Activated CD4-positive, alpha-beta T cell treated with anti-CD3 and anti-CD28 coated beads, Interleukin-2, amount 10 ng/mL, durations not matched to agents 24 days and 14 days (primary cell): ENCODE measurements around the gene ABLIM2. TPM values are rescaled to one million over a fixed set of nuclear protein-coding genes. Genes with fewer than 3 reads are reported as not detected.

Source experiments
- DNase-seq: peaks from one replicate; pipeline ENCODE4 v3.0.0; 2022
- H3K27ac Mint-ChIP-seq: one replicate; pipeline ENCODE4 v1.8.0; 2022; ENCODE audit warnings: mild to moderate bottlenecking, mixed read lengths
- H3K27me3 Mint-ChIP-seq: one replicate; pipeline ENCODE4 v1.8.0; 2022; ENCODE audit warnings: mixed read lengths
- H3K36me3 Mint-ChIP-seq: one replicate; pipeline ENCODE4 v1.8.0; 2022; ENCODE audit warnings: low read depth, mild to moderate bottlenecking, mixed read lengths
- H3K4me1 Mint-ChIP-seq: one replicate; pipeline ENCODE4 v1.8.0; 2021; ENCODE audit warnings: mixed read lengths
- H3K4me3 Mint-ChIP-seq: one replicate; pipeline ENCODE4 v1.8.0; 2022; ENCODE audit warnings: mild to moderate bottlenecking, moderate library complexity, mixed read lengths
- H3K9me3 Mint-ChIP-seq: one replicate; pipeline ENCODE4 v1.8.0; 2021; ENCODE audit warnings: mixed read lengths
- intact Hi-C: fragments of 100-400 bp; cut with micrococcal nuclease; formaldehyde crosslinking; loops from one replicate; pipeline ENCODE4 v1.15.1; 2023
- total RNA-seq: library from RNA; stranded (reverse); gene quantifications from 2 replicates; pipeline ENCODE4 v1.2.3, GENCODE V29; 2022

The ABLIM2 gene
- total RNA-seq, 1 donor from 2014 or later = 0.63 TPM

DNA sequence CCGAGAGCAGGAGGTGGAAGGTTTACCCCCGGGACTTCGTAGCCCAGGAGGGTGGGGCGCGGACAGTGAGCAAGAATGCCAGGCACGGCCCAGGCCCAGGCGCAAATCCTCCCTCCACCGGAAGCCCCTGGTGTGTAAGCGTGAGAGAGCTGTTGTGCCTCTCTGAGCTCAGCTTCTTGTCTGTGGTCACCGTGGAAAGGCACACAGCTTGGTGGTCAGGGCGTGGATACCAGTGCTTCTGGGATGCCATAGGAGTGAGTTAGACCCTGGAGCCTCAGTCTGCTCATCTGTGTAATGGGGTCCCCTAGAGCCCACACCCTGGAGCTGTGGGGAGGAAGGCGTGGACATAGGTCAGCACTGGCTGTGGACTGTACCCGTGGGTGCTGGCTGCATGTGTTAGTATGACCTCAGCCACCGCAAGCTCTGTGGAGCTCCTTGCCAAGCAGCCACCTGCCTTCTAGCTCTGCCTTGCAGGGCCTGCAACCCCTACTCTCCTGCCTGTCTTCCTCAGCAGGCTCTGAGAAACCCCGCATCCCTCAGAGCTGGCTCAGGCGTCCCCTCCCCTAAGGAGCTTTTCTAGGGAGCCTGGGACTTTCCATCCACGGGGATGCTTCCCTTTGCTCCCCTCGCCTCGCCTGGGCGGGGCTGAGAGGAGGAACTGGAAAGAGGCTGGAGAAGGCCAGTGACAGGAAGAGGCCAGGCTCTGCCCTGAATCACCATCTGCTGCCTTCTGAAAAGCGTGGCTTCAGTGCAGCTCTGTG lies 190.9 kb downstream of the ABLIM2 start:
- no peaks in the 10 kb centered on the region for H3K9me3 Mint-ChIP-seq
- peaks cover 76% of the 10 kb centered on the region for H3K4me1 Mint-ChIP-seq
- no peak for DNase-seq
- peaks cover 15% of the 10 kb centered on the region for H3K36me3 Mint-ChIP-seq
- H3K27ac Mint-ChIP-seq = peak overlapping the region; percentile 82
- H3K27me3 Mint-ChIP-seq = no peaks in the 10 kb centered on the region
- intact Hi-C loops = loop anchor here (5.0 kb wide), 2 partner anchors 165 to 210 kb away; no protein-coding TSS in a partner anchor
- peak overlapping the region; percentile 34 for H3K4me3 Mint-ChIP-seq

DNA sequence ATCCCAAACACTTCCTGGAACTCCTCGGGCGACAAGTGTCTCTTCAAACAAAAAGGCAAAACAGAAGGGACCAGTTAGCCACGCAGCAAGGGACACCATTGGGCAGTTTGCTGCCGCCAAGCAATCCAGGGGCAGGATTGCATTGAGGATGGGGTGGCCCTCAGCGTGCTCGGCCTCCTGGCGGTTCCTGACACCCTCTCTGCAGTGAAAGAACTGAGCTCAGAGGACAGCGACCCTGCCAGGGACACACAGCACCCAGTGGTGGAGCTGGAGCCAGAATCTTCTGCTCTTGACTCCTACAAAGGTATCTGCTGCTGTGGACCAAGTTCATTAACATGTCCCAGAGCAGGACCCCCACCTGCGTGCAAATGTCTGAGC lies 191.6 kb downstream of the ABLIM2 start:
- H3K27ac Mint-ChIP-seq = peak overlapping the region; percentile 70

DNA sequence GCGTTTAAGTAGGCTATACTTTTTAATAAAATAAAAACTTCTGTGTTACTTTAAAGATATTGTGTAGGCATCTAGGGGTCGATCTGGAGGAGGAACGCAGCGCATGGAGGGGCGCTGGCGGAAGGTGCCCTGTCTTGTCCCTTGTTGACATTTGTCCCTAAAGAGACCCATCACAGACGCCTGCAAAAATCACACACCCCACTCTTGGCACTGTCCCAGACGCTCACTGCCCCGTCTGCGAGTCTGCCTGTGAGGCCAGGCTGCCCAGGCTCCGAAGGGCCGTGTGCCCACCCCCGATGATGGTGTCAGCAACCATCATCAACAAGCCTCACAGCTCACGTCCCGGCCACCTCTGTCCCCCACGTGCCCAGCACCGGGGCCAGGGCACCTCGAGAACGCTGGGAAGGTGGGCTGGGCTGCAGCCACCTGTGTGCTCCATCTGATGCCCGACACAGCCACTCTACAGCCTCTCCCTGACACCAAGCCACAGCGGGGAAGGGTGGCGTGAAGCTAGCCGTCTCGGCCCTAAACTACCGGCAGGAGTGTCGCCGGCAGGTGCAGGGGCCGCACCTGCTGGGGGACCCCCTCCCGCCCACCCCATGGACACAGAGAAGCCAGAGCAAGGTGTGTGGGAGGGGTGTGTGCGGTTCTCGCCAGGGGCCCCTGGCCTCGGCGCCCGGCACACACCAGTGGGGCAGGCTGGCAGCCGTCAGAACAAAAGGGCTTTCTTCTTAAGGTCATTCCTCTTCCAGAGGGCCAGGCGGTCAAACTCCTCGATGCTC lies 192.1 kb downstream of the ABLIM2 start:
- no peak overlapping the region for H3K27ac Mint-ChIP-seq
- no peaks in the 10 kb centered on the region for H3K27me3 Mint-ChIP-seq
- H3K4me1 Mint-ChIP-seq = peaks cover 70% of the 10 kb centered on the region
- H3K36me3 Mint-ChIP-seq = peaks cover 8% of the 10 kb centered on the region
- no peaks in the 10 kb centered on the region for H3K9me3 Mint-ChIP-seq
- no peak for DNase-seq
- intact Hi-C loops = loop anchor here (5.0 kb wide), 2 partner anchors 164 to 209 kb away; no protein-coding TSS in a partner anchor
- H3K4me3 Mint-ChIP-seq = no peak overlapping the region

More for the DNA sequence above, 191.6 kb downstream of the ABLIM2 start:
- no peak for DNase-seq
- Mint-ChIP-seq H3K9me3 (no peaks in the 10 kb centered on the region), H3K4me1 (peaks cover 72% of the 10 kb centered on the region), H3K36me3 (peaks cover 8% of the 10 kb centered on the region), H3K27me3 (no peaks in the 10 kb centered on the region), H3K4me3 (no peak overlapping the region)
- intact Hi-C loops = loop anchor here (5.0 kb wide), 2 partner anchors 165 to 210 kb away; no protein-coding TSS in a partner anchor

DNA sequence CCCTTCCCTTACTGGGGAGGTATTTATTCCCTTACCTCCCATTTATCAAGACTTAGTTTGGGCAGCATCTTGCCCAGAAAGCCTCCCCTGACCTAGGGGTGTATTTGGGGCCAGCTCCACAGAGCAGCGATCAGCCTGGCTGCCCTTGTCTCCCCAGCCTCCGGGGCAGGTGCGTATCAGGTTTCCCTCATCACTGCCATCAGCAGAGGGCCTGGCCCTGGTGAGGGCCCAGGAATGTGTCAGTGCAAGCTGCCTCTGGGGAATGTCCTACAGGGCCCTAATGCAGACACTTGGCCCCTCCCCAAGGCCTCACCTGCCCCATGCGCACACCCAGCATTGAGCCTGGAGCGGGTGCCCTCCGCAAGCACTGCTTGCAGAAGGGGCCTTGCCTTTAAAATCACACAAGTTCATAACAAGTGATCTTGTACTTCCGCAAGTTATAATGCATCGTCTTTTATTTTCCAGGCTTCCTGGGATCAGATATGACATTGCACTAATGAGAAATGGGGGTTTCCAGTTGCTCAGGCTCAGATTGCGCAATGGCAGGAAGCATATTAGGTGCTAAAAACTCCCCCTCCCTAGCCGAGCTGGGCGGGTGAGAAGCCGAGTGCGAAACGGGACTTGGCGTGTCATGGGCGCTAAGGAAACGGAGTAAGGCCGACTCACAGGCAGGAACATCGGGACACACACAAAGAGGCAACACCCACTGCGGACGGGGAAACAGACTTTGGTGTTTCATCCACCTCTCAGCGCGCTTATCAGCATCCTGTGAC lies 193.5 kb downstream of the ABLIM2 start:
- peaks cover 6% of the 10 kb centered on the region for H3K36me3 Mint-ChIP-seq
- H3K27ac Mint-ChIP-seq = peak overlapping the region; percentile 81
- peak; percentile 74 for DNase-seq
- H3K9me3 Mint-ChIP-seq = no peaks in the 10 kb centered on the region
- H3K4me1 Mint-ChIP-seq = peaks cover 71% of the 10 kb centered on the region
- H3K4me3 Mint-ChIP-seq = no peak overlapping the region
- intact Hi-C loops = loop anchor here (5.0 kb wide), 2 partner anchors 163 to 208 kb away; no protein-coding TSS in a partner anchor
- peaks cover 3% of the 10 kb centered on the region for H3K27me3 Mint-ChIP-seq

DNA sequence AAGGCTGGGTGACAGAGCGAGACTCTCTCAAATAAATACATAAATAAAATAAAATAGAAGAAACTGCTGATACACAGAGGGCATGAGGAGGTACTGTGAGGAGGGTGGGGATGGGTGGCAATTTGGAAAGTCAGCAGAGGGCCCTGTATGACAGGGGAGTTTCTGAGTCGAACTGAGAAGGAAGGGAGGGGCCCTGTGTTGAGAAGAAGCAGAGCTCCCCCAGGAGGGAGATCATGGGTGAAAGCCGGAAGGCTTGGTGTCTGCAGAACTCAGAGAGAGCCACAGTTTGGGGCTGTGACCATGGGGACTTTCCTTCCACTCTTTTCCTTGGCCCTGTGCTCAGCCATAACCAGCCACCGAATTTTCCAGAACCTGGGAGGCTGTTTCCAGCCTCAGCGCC lies 194.2 kb downstream of the ABLIM2 start:
- intact Hi-C loops = no loop called here
- peak overlapping the region; percentile 81 for H3K27ac Mint-ChIP-seq
- peak; percentile 78 for DNase-seq
- peaks cover 66% of the 10 kb centered on the region for H3K4me1 Mint-ChIP-seq
- no peak overlapping the region for H3K4me3 Mint-ChIP-seq
- H3K27me3 Mint-ChIP-seq = peaks cover 3% of the 10 kb centered on the region
- H3K36me3 Mint-ChIP-seq = peaks cover 3% of the 10 kb centered on the region
- no peaks in the 10 kb centered on the region for H3K9me3 Mint-ChIP-seq

DNA sequence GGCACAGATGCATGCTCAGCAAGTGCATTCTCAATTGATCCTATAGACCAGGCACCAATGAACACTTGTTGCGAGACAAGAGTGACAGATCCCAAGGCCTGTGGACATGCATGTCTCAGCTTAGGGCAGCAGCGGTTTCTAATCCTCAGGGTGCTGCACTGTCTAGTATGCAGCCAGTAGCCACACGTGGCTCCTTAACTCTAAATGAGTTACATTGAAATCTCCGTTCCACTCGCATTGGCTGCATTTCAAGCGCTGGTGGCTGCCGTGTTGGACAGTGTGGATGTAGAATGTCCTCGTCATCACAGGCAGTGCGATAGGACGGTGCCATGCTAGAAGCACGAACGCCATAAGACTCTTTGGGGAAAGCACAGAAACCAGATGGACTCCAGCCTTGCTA lies 194.9 kb downstream of the ABLIM2 start:
- intact Hi-C loops = no loop called here
- Mint-ChIP-seq H3K36me3 (peaks cover 3% of the 10 kb centered on the region), H3K4me3 (no peak overlapping the region), H3K27ac (peak overlapping the region; percentile 54), H3K4me1 (peaks cover 65% of the 10 kb centered on the region), H3K27me3 (peaks cover 3% of the 10 kb centered on the region), H3K9me3 (no peaks in the 10 kb centered on the region)
- DNase-seq = no peak

DNA sequence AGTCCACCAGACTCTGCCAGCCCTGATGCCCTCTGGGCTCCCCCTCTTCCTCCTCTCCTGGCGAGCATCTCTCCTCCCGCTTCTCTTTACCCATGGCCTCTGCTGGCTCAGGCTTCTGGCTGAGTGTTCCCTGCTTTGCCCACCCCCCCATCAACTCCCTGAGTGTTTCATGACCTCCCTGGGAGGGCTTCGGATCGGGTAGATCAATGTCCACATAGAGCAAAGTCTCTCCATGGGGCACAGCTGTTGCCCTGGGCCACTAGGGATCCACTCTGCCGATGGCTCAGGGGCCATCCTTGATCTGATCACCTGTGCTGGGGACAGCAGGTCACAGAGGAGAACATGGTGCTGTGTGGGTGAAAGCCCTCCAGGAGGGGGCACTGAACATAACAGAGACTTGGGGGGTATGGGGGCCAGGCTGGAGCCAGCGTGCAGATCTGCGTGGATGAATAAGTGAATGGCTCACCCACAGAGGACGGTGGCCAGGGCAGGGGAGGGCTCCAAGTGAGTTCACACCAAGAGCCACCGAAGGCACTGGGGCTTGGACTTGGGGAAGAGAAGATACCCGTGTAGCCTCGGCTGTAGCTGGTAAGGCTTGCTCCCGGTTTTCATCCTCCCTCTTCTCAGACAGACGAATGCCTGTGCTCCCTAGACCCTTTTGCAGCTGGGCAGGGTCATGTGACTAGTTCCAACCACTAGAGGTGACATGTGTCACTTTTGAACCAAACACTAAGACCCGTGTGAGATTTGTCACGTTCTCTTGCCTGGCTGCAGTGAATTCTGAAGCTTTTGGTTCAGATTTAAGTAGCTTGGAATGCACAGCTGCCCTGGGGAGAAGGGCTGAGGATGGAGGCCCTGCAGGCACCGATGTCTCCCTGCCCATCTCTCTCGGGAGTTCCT lies 195.8 kb downstream of the ABLIM2 start:
- Mint-ChIP-seq H3K36me3 (peaks cover 3% of the 10 kb centered on the region), H3K4me3 (peak overlapping the region; percentile 49), H3K4me1 (peaks cover 60% of the 10 kb centered on the region), H3K27me3 (peaks cover 3% of the 10 kb centered on the region), H3K9me3 (no peaks in the 10 kb centered on the region), H3K27ac (peak overlapping the region; percentile 77)
- intact Hi-C loops = no loop called here
- no peak for DNase-seq

DNA sequence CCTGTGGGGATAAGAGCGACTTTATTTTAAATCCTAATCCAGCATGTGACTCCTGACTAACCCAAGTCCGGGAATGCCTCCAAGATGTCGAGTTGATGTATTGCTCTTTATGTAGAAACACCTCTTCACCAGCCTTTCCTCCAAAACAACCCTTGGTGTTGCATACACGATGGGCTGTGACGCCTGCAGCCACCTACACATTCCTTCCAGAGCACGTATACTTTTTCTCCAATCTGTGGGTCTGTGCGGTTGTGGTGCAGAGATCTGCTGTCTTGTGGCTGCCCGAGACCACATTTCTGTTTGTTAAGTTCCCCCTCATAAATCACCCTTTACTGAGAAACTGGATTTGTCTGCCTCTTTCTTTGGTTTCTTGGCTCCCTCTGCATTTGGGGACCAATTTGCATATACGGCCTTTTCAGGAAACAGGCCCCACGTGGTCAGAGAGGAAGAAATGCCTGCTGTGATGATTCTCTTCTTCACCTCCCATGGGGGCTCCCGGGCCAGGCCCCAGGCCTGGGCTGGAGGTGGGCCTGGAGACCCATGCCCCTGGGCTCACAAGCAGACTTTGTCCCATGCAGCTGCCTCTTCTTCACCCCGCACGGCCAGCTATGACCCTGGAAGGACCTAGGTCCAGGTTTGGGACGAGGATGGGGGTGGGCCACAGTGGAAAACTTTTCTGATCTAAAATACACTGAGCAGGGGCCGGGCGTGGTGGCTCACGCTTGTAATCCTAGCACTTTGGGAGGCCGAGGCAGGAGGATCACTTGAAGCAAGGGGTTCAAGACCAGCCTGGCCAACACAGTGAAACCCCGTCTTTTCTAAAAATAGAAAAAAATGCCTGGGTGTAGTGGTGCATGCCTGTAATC lies 197.6 kb downstream of the ABLIM2 start:
- Mint-ChIP-seq H3K27me3 (peaks cover 5% of the 10 kb centered on the region), H3K4me3 (peak overlapping the region; percentile 63), H3K9me3 (no peaks in the 10 kb centered on the region), H3K4me1 (peaks cover 56% of the 10 kb centered on the region), H3K27ac (peak overlapping the region; percentile 97), H3K36me3 (peaks cover 3% of the 10 kb centered on the region)
- DNase-seq = peak; percentile 91
- intact Hi-C loops = loop anchor here (1.0 kb wide), 3 partner anchors 8 to 104 kb away; no protein-coding TSS in a partner anchor

DNA sequence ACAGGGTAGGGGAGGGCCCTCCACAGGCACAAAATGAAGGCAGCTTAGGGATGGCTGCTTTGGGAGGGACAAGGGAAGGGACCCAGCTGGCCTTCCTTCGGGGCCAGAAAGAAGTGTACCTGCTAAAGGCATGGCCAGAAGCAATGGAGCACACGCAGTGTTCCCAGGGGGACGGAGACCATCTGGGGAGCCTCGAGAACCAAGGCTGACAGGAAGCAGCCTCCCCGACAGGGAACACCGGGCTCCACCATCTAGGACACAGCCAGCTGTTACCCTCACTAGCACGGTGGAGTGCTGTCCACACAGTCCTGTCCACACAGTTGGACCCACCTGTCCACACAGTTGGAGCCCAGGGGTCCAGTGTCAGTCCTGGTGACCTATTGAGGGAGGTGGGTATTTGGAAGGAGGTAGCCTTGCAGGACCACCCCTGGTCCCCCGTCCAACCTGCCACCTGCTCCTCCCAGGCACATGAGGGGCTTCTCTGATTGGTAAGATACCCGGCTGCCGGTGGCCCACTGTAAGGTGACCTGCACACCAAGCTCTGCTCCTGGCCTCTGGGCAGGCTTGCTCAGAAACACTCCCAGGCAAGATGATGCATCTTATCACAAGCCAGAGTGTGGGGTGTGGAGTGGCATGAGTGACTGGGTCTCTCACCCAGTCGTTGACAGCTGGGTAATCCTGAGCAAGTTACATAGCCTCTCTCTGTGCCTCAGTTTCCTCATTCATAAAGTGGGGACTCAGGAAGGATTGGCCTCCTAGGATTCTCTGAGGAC lies 198.4 kb downstream of the ABLIM2 start:
- Mint-ChIP-seq H3K4me1 (peaks cover 51% of the 10 kb centered on the region), H3K27me3 (peaks cover 5% of the 10 kb centered on the region), H3K27ac (peak overlapping the region; percentile 97), H3K9me3 (no peaks in the 10 kb centered on the region), H3K4me3 (peak overlapping the region; percentile 63), H3K36me3 (peaks cover 3% of the 10 kb centered on the region)
- DNase-seq = no peak
- intact Hi-C loops = no loop called here

DNA sequence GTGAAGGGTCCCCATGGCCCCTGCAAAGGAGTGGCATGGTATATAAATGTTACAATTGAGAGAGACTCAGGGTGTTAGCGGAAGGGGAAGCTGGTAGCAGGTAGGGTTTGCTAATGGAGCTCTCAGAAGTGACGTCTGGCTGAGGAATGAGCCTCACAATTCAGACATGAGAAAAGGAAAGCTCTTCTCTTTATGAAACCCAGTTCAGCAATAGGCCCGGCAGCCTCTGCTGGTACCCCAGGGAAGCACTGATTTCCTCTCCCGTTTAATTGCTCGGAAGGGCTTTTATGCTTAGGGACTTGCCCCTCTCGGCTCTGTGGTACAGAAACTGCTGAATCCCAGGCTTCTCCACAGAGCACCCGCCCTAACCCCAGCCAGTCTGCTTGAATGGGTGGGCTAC lies 199.5 kb downstream of the ABLIM2 start:
- no peak for DNase-seq
- peak overlapping the region; percentile 72 for H3K27ac Mint-ChIP-seq
- no peaks in the 10 kb centered on the region for H3K9me3 Mint-ChIP-seq
- H3K27me3 Mint-ChIP-seq = peaks cover 5% of the 10 kb centered on the region
- no peak overlapping the region for H3K4me3 Mint-ChIP-seq
- peaks cover 3% of the 10 kb centered on the region for H3K36me3 Mint-ChIP-seq
- H3K4me1 Mint-ChIP-seq = peaks cover 43% of the 10 kb centered on the region
- intact Hi-C loops = no loop called here

DNA sequence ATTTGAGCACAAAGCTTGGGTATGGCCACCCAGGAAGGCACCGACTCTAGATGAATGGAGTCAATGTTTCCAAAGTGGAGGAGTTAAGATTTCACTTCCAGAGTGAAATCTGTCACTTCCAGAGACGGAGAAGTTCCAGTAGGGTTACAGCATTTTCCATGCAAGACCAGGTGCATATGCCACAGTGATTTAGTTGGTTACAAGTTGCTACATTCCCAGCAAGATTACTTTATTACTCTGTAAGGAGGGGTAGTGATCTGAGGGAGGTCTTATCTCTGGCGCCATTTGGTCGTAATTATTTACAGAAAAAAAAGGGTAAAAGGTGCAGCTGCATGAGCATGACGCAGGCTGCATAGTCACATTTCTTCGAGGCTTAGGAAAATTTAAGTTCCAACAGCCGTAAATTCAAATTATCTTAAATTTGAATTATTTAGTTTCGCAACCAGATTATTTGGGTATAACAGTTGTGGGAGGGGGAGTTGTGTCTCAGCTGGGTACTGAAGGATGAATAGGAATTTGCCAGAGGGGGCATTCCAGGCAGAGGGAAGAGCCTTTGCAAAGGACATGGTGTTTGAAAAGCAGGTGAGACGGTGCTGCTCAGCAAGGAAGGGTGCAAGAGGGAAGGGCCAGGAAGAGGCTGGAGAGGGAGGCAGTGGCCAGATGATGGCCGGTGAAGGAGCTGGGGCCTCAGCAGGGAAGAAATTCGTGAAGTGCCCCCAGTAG lies 201.5 kb downstream of the ABLIM2 start:
- Mint-ChIP-seq H3K4me3 (no peak overlapping the region), H3K9me3 (peaks cover 9% of the 10 kb centered on the region), H3K36me3 (peaks cover 4% of the 10 kb centered on the region), H3K27ac (no peak overlapping the region), H3K4me1 (peaks cover 28% of the 10 kb centered on the region), H3K27me3 (peaks cover 5% of the 10 kb centered on the region)
- DNase-seq = no peak
- intact Hi-C loops = no loop called here
